Mesendoderm (in vitro differentiated cells): Measurements from ENCODE around the gene PSMB3.

Experiments used
- DNase-seq: peaks from one replicate; pipeline ENCODE4 v3.0.0; 2013
- H2AK5ac ChIP-seq: 2 replicates; pipeline ENCODE4 v1.6.1; 2013; ENCODE audit warnings: low read length, inconsistent platforms
- H2BK120ac ChIP-seq: 2 replicates; pipeline ENCODE4 v1.6.1; 2013; ENCODE audit warnings: low read depth, mild to moderate bottlenecking, low read length, moderate library complexity, mixed read lengths
- H2BK15ac ChIP-seq: replicated peaks from 2 replicates; pipeline ENCODE4 v1.6.1; 2013; ENCODE audit warnings: low read depth, mild to moderate bottlenecking, moderate library complexity
- H2BK5ac ChIP-seq: 2 replicates; pipeline ENCODE4 v1.6.1; 2013; ENCODE audit warnings: low read length, inconsistent platforms
- H3K18ac ChIP-seq: 2 replicates; pipeline ENCODE4 v1.6.1; 2013; ENCODE audit warnings: mild to moderate bottlenecking, low read length, mixed read lengths
- H3K23ac ChIP-seq: one replicate; pipeline ENCODE4 v1.6.1; 2013; ENCODE audit warnings: low read length
- H3K27ac ChIP-seq: 2 replicates; pipeline ENCODE4 v1.5.1; 2013; ENCODE audit warnings: low read depth, mild to moderate bottlenecking, inconsistent platforms, low read length, moderate library complexity
- H3K27me3 ChIP-seq: 2 replicates; pipeline ENCODE4 v1.6.1; 2013; ENCODE audit warnings: low read length, control low read depth, mild to moderate bottlenecking, inconsistent platforms; ENCODE audit not compliant: insufficient read depth, poor library complexity
- H3K36me3 ChIP-seq: 2 replicates; pipeline ENCODE4 v1.6.1; 2013; ENCODE audit warnings: low read length, inconsistent platforms; ENCODE audit not compliant: control insufficient read depth, insufficient read depth
- H3K4ac ChIP-seq: one replicate; pipeline ENCODE4 v1.6.1; 2013; ENCODE audit warnings: low read depth, mild to moderate bottlenecking, low read length, moderate library complexity
- H3K4me1 ChIP-seq: 2 replicates; pipeline ENCODE4 v1.6.1; 2013; ENCODE audit warnings: low read depth, low read length, inconsistent platforms; ENCODE audit not compliant: control insufficient read depth
- H3K4me2 ChIP-seq: 2 replicates; pipeline ENCODE4 v1.6.1; 2013; ENCODE audit warnings: low read length
- H3K4me3 ChIP-seq: 2 replicates; pipeline ENCODE4 v1.5.1; 2013; ENCODE audit warnings: mild to moderate bottlenecking, low read length
- H3K56ac ChIP-seq: one replicate; pipeline ENCODE4 v1.6.1; 2013; ENCODE audit warnings: low read length
- H3K79me1 ChIP-seq: 2 replicates; pipeline ENCODE4 v1.6.1; 2013; ENCODE audit warnings: low read length, inconsistent platforms
- H3K79me2 ChIP-seq: 2 replicates; pipeline ENCODE4 v1.6.1; 2013; ENCODE audit warnings: mild to moderate bottlenecking, low read length; ENCODE audit not compliant: control insufficient read depth, insufficient read depth
- H3K9ac ChIP-seq: 2 replicates; pipeline ENCODE4 v1.6.1; 2013; ENCODE audit warnings: low read length, inconsistent platforms
- H4K5ac ChIP-seq: one replicate; pipeline ENCODE4 v1.6.1; 2013; ENCODE audit warnings: low read length
- H4K8ac ChIP-seq: one replicate; pipeline ENCODE4 v1.6.1; 2013; ENCODE audit warnings: low read depth, mild to moderate bottlenecking, control low read depth, low read length, moderate library complexity
- WGBS: extraction: QIAGEN DNeasy Blood & Tissue Kit; methylation state at CpG from one replicate; pipeline ENCODE4 v1.1.7; 2013; ENCODE audit warnings: low lambda C conversion rate, missing lambda C conversion rate; ENCODE audit not compliant: insufficient coverage; ENCODE audit errors: extremely low coverage; 5-methylcytosine and 5-hydroxymethylcytosine counted together

The PSMB3 gene

DNA sequence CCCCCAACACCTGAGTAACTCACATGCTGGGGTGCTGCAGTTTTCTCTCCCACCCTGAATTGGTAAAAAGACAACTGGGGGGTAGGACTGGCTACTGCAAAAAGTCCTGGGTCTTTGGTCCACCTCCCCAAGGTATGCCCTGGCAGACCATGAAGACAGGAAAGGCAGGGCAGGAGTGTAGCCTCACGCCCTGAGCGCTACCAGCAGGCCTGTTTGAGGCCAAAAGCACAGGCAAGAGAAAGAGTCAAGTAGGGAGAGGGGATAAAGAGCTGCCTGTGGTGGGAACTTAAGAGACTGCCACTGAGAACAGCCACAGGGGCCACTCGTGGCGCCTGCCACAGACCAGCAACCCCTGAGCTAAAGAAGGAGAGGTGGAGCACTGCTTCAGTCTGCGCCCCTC, 13.8 kb downstream of the PSMB3 start:
- no peak overlapping the region for H3K23ac ChIP-seq
- H4K5ac ChIP-seq = no peak overlapping the region
- no peak overlapping the region for H3K4ac ChIP-seq
- no peaks in the 10 kb centered on the region for H3K79me2 ChIP-seq
- no peak overlapping the region for H3K9ac ChIP-seq
- no peak overlapping the region for H3K4me3 ChIP-seq
- no peaks in the 10 kb centered on the region for H3K27me3 ChIP-seq
- no peak overlapping the region for H2BK5ac ChIP-seq
- no CpG with 5 or more reads among the region's 5 CpGs for WGBS
- no peaks in the 10 kb centered on the region for H3K4me1 ChIP-seq
- H3K36me3 ChIP-seq = peaks cover 13% of the 10 kb centered on the region
- no peak overlapping the region for H3K56ac ChIP-seq
- no peak overlapping the region for H3K27ac ChIP-seq
- no peak for DNase-seq
- H3K4me2 ChIP-seq = no peak overlapping the region
- H2BK120ac ChIP-seq = no peak overlapping the region
- no peak overlapping the region for H3K18ac ChIP-seq
- H2AK5ac ChIP-seq = no peak overlapping the region
- no peak overlapping the region for H4K8ac ChIP-seq
- no peak overlapping the region for H2BK15ac ChIP-seq
- H3K79me1 ChIP-seq = no peaks in the 10 kb centered on the region

DNA sequence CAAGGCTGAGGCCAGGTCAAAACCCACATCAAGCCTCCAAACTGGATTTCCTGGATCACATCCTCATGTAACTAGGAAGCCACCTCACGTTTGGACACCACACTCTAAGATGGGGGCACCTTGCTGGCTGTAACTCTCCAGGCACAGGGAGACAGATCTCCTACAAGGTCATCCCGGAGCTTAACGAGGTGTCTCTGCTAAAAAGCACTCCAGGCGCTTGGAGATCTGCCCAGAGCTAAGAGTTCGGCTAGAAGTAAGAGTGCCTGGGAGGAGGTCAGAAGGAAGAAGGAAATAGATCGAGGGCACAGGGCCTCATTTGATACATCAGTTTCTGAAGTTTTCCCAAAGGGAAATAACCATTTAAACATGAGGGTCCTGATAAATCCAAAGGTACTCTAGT, 15.9 kb downstream of the PSMB3 start:
- no peak overlapping the region for H3K4ac ChIP-seq
- no peak overlapping the region for H2AK5ac ChIP-seq
- DNase-seq = no peak
- no peaks in the 10 kb centered on the region for H3K27me3 ChIP-seq
- no peak overlapping the region for H3K23ac ChIP-seq
- H2BK15ac ChIP-seq = no peak overlapping the region
- H3K27ac ChIP-seq = no peak overlapping the region
- H3K79me2 ChIP-seq = no peaks in the 10 kb centered on the region
- WGBS = no CpG with 5 or more reads among the region's 6 CpGs
- H3K56ac ChIP-seq = no peak overlapping the region
- no peak overlapping the region for H2BK5ac ChIP-seq
- H3K4me2 ChIP-seq = no peak overlapping the region
- no peak overlapping the region for H3K18ac ChIP-seq
- H3K9ac ChIP-seq = no peak overlapping the region
- no peak overlapping the region for H4K5ac ChIP-seq
- peaks cover 11% of the 10 kb centered on the region for H3K36me3 ChIP-seq
- H3K79me1 ChIP-seq = no peaks in the 10 kb centered on the region
- H2BK120ac ChIP-seq = no peak overlapping the region
- H3K4me3 ChIP-seq = no peak overlapping the region
- no peaks in the 10 kb centered on the region for H3K4me1 ChIP-seq
- no peak overlapping the region for H4K8ac ChIP-seq

DNA sequence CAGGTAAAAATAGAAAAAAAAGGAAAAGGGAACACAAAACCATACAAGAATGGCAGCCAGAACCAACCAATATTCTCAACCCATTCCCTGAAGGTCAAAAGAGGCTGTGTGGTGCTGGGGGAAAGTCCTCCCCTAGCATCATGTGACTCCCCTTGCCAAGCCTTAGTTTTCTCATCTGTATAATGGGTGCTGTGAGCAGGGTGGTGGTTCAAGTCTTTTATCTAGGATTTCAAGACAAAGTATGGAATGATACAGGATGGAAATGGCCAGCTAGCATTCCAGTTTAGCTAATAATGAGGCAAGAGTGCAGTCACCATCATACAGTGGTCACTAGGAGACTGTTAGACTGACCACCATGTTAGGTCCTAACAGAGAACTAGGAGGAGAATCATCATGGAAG, 20.7 kb downstream of the PSMB3 start:
- Histone ChIP-seq H2BK15ac (no peak overlapping the region), H3K4me3 (no peak overlapping the region), H3K36me3 (peaks cover 14% of the 10 kb centered on the region), H3K18ac (no peak overlapping the region), H3K9ac (no peak overlapping the region), H3K4me2 (no peak overlapping the region), H2BK120ac (no peak overlapping the region), H3K79me2 (no peaks in the 10 kb centered on the region), H3K27ac (no peak overlapping the region), H2AK5ac (no peak overlapping the region), H2BK5ac (no peak overlapping the region), H4K5ac (no peak overlapping the region), H4K8ac (no peak overlapping the region), H3K23ac (no peak overlapping the region), H3K79me1 (no peaks in the 10 kb centered on the region), H3K27me3 (no peaks in the 10 kb centered on the region), H3K4me1 (no peaks in the 10 kb centered on the region), H3K56ac (no peak overlapping the region), H3K4ac (no peak overlapping the region)
- DNase-seq = no peak

DNA sequence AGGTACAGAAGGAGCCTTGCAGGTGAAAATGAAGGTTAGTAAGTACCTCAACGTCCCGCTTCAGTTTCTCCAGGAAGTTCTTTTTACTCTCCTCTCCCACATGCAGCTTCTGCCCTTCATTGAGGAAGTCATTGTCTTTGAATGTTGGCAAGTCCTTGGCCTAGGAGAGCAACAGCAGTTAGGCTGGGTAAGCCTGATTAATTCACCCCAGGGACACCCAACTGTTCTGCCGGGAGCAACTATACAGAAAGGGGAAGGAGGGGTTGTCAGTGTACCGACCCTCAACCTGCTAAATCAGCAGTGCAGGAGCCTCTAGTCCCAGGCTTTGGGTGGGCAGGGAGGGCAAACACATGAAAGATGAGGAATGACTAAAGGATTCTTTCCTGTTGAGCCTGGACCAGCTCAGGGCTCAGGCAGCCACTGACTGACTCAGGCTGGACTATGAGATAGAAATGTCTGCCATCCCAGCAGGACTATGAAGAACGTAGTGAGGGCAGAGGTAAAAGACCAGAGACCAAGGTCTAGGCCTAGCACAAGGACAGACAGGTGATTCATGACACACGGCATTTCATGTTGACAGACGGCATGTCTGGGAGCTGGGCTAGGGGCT, 25.2 kb downstream of the PSMB3 start:
- WGBS = no CpG with 5 or more reads among the region's 7 CpGs

DNA sequence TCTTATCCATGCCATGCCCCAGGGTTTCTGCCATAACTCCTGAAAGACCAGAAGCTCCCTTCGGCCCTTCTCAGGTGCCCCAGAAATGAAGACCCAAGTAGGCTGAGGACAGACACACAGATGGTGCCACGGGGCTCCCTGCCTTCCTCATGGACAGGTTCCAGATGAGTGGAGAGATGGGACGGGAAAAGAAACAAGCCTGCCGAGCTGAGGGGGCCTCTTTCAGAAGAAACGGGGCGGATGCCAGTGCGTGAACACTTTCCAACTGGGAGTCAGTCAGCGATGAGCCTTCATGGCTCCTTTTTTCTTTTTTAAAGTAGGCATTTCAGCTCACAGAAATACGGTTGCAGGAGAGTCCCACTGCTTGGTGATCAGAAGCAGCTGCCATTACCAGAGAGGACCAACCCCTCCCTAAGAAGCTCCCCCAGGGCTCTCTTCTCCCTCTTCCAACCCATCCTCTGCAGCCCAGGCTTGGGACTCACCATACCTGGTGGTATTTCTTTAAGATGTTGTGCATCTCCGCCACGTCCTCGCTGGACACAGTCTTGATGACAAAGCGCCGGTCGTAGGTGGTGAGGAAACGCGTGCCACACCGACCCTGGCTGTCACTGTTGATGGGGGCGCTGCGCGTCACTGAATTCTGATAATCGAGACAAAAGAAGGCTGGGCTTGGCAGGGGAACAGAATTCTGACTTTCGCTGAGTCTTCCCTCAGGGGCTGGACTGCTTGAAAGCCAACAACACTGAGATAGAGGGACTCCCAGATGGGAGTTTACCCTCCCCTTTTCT, 27.6 kb downstream of the PSMB3 start:
- H3K36me3 ChIP-seq = peaks cover 28% of the 10 kb centered on the region
- no peak overlapping the region for H2BK120ac ChIP-seq
- no peak overlapping the region for H3K4me3 ChIP-seq
- no peaks in the 10 kb centered on the region for H3K79me2 ChIP-seq
- no peak overlapping the region for H3K23ac ChIP-seq
- H3K27me3 ChIP-seq = no peaks in the 10 kb centered on the region
- no peak overlapping the region for H3K27ac ChIP-seq
- H3K4ac ChIP-seq = no peak overlapping the region
- H3K56ac ChIP-seq = no peak overlapping the region
- no peak overlapping the region for H3K18ac ChIP-seq
- no peak overlapping the region for H4K8ac ChIP-seq
- H3K79me1 ChIP-seq = no peaks in the 10 kb centered on the region
- no CpG with 5 or more reads among the region's 23 CpGs for WGBS
- H2AK5ac ChIP-seq = no peak overlapping the region
- no peak overlapping the region for H4K5ac ChIP-seq
- no peak overlapping the region for H2BK15ac ChIP-seq
- no peak overlapping the region for H2BK5ac ChIP-seq
- H3K9ac ChIP-seq = no peak overlapping the region
- no peak for DNase-seq
- no peak overlapping the region for H3K4me2 ChIP-seq
- H3K4me1 ChIP-seq = no peaks in the 10 kb centered on the region

More for the DNA sequence above, 25.2 kb downstream of the PSMB3 start:
- H3K4me1 ChIP-seq = no peaks in the 10 kb centered on the region
- no peak overlapping the region for H3K4me2 ChIP-seq
- no peak overlapping the region for H4K8ac ChIP-seq
- no peak overlapping the region for H4K5ac ChIP-seq
- no peak overlapping the region for H3K23ac ChIP-seq
- DNase-seq = no peak
- H3K36me3 ChIP-seq = peaks cover 25% of the 10 kb centered on the region
- H3K79me1 ChIP-seq = no peaks in the 10 kb centered on the region
- H2BK120ac ChIP-seq = no peak overlapping the region
- no peaks in the 10 kb centered on the region for H3K27me3 ChIP-seq
- H3K79me2 ChIP-seq = no peaks in the 10 kb centered on the region
- H2BK5ac ChIP-seq = no peak overlapping the region
- no peak overlapping the region for H3K4me3 ChIP-seq
- no peak overlapping the region for H3K18ac ChIP-seq
- no peak overlapping the region for H3K4ac ChIP-seq
- no peak overlapping the region for H3K56ac ChIP-seq
- H2AK5ac ChIP-seq = no peak overlapping the region
- H3K9ac ChIP-seq = no peak overlapping the region
- H3K27ac ChIP-seq = no peak overlapping the region
- H2BK15ac ChIP-seq = no peak overlapping the region

DNA sequence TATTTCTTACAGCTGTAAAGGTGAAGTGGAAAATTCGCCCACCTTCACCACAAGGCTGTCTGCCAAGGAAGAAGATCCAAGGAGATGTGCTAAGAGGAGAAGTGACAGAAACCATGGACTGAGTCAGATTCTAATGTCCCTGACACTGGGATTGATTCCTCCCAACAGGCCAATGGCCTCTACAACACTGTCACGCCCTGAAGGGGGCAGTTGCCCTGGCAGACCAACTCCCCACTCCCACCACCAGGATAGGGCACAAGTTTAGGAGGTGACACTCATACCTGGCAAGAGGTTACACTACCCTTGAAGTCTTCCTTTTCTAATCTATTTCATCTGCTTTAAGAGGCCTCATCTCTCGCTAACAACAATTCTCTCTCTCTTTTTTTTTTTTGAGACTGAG, 30.7 kb downstream of the PSMB3 start:
- Histone ChIP-seq H3K27me3 (no peaks in the 10 kb centered on the region), H2BK120ac (no peak overlapping the region), H3K4me2 (no peak overlapping the region), H3K18ac (no peak overlapping the region), H3K79me2 (no peaks in the 10 kb centered on the region), H2AK5ac (no peak overlapping the region), H3K9ac (no peak overlapping the region), H3K79me1 (peaks cover 9% of the 10 kb centered on the region), H3K27ac (no peak overlapping the region), H3K36me3 (peaks cover 31% of the 10 kb centered on the region), H3K4me1 (no peaks in the 10 kb centered on the region), H3K56ac (no peak overlapping the region), H4K5ac (no peak overlapping the region), H4K8ac (no peak overlapping the region), H3K4ac (no peak overlapping the region), H2BK5ac (no peak overlapping the region), H3K23ac (no peak overlapping the region), H3K4me3 (no peak overlapping the region), H2BK15ac (no peak overlapping the region)
- DNase-seq = no peak
- no CpG with 5 or more reads among the region's 3 CpGs for WGBS
